Measurements from ENCODE around the gene OLFML2A.

DNA sequence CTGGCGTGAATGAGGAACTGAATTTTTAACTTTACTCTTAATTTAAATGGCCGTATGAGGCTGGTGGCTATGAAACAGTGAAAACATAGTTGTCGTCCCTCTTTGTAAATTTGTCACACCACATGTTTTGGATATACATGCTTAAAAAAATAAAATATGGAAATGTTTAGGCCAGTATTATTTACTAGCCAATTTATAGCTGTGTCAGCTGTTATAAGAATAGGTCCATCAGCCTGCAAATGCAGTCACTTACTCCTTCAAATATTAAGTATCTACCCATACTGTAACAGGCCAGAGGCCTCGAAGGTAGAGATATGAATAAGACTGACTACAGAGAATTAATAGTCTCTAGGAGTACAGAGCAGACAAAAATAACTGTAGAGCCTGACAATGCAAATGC, 35.8 kb upstream of the OLFML2A start:
- TF ChIP-seq CTCF (conservative IDR thresholded peaks at IDR 0.05; ENCODE audit: low read depth, low read length) (no peak), EZH2 (IDR thresholded peaks at IDR 0.05; ENCODE audit: borderline replicate concordance, low read depth, low read length, poor library complexity, severe bottlenecking) (no peak)

Measured in A673 (cell line).